Erythroblast (primary cell): ENCODE data around the gene DTX3L.

ENCODE experiments used
- GATA1 ChIP-seq: IDR thresholded peaks from 2 replicates; pipeline ENCODE4 v1.6.1; 2011; ENCODE audit warnings: low read depth, mild to moderate bottlenecking, control low read depth, low read length, moderate library complexity
- POLR2A ChIP-seq: IDR thresholded peaks from 2 replicates; pipeline ENCODE4 v1.6.1; 2011; ENCODE audit warnings: mild to moderate bottlenecking, low read length

DNA sequence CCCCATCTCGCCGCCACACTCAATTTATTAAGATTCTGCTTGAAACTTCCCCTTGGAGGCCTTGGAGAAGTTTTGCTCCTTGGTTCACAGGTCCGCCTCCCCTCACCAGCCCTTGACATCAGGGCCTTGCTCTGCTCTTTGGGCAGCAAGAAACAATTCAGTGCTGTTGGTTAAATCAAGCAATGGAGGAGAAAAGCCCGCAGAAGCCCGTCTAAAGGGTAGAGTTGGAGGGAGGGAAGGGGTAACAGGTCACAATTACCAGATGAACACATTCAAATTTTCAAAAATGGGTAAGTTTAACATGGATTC is 467 bp upstream of the DTX3L start:
- TF ChIP-seq POLR2A (no peak), GATA1 (no peak)
